ENCODE data around the gene BRAT1.

BRAT1 gene

DNA sequence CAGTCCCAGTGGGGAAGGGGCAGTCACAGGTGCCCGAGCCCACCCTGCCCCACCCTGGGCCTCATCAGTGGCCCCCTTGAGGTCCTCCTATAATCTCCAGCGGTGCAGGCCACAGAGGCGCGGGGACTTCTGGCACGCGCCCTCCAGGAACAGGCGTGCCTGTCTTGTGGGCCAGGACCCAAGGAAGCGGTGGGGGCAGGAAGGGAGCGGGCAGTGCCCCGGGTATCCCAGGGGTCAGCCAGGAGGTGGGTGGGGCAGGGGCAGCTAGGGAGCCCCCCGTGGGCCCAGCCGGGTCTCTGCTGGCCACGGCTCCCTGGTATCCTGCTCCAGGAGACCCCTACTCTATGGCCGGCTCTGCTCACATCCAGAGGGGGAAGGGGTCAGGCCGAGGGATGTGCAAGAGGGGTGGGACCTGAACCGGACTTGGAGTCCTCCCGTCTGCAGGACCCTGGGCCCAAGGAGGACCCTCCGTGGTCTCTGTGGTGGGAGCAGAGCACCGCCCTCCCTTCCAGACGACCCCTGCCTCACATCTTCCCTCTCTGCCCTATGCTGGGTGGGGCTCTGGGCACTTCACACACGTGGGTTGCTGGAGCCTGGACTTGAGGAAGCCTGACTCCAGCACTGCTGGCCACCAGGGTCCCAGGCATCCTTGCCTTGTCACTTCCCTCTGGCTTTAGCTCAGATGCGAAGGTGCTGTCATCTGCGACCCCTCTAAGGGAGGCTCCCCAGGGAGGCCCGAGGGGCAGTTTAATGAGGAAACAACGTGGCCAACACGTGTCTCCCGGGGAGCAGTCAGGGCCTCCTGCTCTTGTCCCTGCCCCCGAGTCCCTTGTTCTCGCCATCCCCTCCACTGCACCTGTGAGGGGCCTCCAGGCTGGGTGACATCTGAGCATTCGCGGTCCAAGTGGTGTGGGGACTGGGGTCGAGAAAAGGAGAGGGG, 60.9 kb downstream of the BRAT1 start:
- no peak for DNase-seq

- no peak for DNase-seq
Measured at GRCh38 chr7:2493205-2494164, 61.8 kb downstream of the BRAT1 start.

GRCh38 chr7:2492038-2492437, 63.3 kb downstream of the BRAT1 start:
- DNase-seq = no peak

GRCh38 chr7:2490181-2490651, 65.1 kb downstream of the BRAT1 start:
- DNase-seq = no peak

GRCh38 chr7:2488681-2489080, 66.6 kb downstream of the BRAT1 start:
- DNase-seq = no peak

DNA sequence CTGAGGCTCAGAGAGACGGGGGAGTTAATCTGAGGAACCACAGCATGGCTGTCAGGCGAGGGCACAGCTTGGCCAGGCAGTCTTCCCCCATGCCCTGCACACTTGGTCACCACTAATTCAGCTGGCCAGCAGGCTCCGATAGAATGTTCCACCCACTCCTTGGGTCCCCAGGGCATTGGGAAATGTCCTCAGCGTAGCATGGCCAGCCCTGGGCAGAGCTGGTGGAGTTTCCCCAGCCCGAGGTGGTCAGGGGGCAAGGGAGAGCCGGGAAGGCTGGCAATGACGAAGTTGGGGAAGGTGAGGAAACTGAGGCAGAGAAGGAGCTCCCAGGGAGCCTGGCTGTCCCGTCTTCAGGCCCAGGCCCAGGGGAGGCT, 67.1 kb downstream of the BRAT1 start:
- no peak for DNase-seq
